Smooth muscle cell of the umbilical artery (primary cell): ENCODE measurements around the gene FAM118B. TPM values are rescaled to one million over a fixed set of nuclear protein-coding genes. Genes with fewer than 3 reads are reported as not detected.

Experiments used
- total RNA-seq: library from RNA; depleted of rRNA; stranded (reverse); fragments of >200 nt; gene quantifications from 2 replicates; pipeline ENCODE4 v1.2.3, GENCODE V29; 2014

Gene FAM118B
- 21.4 and 28.2 TPM in 2 replicates for total RNA-seq

DNA sequence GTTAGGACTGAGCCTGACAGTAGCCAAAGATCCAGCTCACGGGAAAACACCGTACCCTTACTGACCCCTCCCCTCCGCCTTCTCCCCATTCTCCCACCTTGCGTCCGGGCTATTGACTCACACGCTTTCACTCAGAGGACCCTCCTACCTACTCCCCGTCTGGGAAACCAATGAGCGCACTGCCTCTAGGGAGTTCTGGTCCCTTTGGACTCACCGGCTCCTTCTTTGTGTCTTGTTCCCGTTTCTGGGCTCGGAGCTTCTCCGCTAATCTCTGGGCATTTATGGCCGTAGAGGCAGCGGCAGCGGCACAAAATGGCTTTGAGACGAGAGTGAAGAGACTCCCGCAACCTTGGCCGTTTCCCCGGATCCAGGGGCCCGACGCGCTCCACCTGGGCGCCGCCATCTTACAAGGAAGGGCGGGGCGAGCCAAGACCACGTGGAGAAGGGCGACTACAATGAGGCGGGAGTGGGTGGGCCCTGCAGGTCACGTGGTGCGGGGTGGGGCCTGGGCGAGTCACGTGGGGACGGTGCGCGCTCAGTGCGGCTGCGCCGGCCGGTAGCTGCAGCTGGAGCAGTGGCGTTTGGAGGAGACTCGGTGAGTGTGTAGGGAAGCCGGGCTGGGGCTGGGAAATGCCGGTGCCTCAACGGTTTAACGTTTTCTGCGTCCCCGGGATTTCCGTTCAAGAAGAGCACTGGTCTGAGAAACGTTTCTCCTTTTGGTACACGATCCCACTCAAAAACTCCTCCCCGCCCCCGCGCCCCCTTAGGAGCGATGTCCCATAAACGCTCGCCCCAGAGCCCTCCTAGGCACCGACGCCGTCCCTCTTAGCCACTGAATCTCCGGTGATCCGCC lies at the start of gene FAM118B, which contains the start of gene RPUSD4:
FAM118B (plus strand) TSS at position 547 of the 853 bp plus-strand sequence. CDS start 23,220 bp downstream, outside the sequence.
RPUSD4 (minus strand) TSS at position 415 of the 853 bp plus-strand sequence; CDS start at position 403, 12 bp downstream.

GRCh38 chr11:126268708-126269579 lies 57.4 kb downstream of the FAM118B start, which contains the start of the genes FOXRED1 and SRPRA:
TSS of gene FOXRED1 (plus strand) at chr11:126269154. CDS start at chr11:126269207, 53 bp downstream.
TSS of gene SRPRA (minus strand) at chr11:126268895. CDS start at chr11:126268804, 91 bp downstream.

DNA sequence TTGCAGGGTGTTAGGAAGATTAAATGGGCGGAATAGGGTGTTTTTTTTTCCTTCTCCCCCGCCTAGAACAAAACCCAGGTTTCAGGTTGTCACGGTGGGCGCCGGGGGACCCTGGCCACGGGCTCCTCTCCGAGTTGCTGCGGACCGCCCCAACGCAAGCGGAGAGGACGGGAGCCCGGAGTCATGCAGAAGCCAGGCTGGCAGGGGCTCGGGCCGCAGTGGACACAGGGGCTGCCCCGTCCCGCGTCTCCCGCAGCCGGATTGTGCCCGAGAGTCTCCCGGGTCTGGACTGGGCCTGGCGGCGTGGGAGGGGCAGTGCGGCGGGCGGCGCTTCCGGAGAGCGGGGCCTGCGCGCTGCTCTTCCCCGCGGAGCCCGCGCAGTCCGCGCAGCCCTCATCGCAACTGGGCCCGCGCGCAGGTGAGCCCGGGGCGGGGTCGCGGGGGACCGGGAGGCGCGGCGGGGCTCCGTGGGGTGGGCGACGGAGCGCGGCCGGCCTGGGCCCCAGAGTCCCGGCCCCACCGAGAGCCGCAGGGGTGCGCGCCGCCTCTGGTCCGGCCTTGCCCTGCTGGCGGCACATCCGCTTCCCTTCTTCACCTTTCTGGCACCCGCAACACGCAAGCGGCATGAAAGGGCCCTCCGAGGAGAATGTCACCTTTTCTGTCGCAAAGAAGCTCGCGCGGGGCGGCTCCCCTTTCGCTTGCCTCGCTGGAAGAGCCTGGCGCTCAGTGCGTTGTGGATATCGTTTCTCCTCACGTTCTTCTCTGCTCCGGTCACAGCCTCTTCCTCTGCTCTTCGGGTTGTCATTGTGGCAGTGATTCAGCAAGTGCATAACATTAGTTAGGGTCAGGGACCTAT lies 71.4 kb downstream of the FAM118B start, which contains the start of gene TIRAP:
TIRAP (plus strand) TSS at position 358 of the 856 bp plus-strand sequence. CDS start 7,802 bp downstream, outside the sequence.

GRCh38 chr11:126303623-126304456 lies 92.3 kb downstream of the FAM118B start, which contains the start of gene DCPS:
TSS of gene DCPS (plus strand) at chr11:126304060. CDS start at chr11:126304081, 21 bp downstream.

Other genes with a start within 250 kb of the FAM118B start
- gene CDON, start 148.9 kb upstream of the FAM118B start, total RNA-seq: 7.1 and 8.1 TPM in 2 replicates
- 23.1 and 24.6 TPM in 2 replicates for gene RPUSD4, start 132 bp upstream of the FAM118B start, total RNA-seq
- 105 and 148 TPM in 2 replicates for gene SRPRA, start 57.1 kb downstream of the FAM118B start, total RNA-seq
- 13.3 and 14.0 TPM in 2 replicates for gene FOXRED1, start 57.4 kb downstream of the FAM118B start, total RNA-seq
- 4.8 and 5.1 TPM in 2 replicates for gene TIRAP, start 71.3 kb downstream of the FAM118B start, total RNA-seq
- gene DCPS, start 92.3 kb downstream of the FAM118B start, total RNA-seq: 8.6 and 13.7 TPM in 2 replicates
- 31.2 and 35.2 TPM in 2 replicates for gene ST3GAL4, start 143.9 kb downstream of the FAM118B start, total RNA-seq